ENCODE data around the gene LRRC63. TPM values are rescaled to one million over a fixed set of nuclear protein-coding genes. Genes with fewer than 3 reads are reported as not detected.
"Not testable (repeated sequence)": the region's sequence is repeated elsewhere in the genome, so short reads cannot be mapped to it uniquely, and the experiment has no call there.

Gene LRRC63
- polyA plus RNA-seq, 1 donor, result 0.10 TPM

DNA sequence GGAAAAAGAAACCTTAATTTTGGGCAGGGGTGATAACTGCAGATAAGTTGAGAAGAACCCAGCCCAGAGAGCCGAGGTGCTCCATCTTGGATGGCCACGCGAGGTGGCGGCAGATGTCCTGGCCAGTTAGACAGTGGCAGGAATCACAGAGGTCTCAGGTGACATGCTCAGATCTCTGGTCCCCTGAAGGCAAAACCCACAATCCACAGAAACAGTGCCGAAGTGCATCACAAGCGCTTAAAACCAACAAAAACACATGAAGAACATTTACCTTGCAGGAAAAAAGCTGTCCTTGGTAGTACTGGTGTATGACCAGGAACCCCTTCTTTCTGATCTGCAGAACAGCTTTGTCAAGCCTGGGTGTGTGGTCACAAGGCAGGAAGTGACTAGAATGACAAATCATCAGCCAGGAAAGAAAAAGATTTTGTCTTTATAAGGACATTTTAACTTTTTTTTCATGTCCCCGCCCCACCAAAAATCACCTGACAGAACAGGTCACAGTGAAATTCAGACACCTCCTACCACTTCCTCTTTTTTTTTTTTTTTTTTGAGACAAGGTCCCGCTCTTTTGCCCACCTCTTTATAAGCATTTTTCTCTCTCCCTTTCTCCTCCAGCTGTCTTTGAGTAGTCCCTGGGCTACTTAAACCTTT lies 29.8 kb upstream of the LRRC63 start, which contains the start of gene LCP1:
TSS of gene LCP1 (minus strand) at position 338 of the 651 bp plus-strand sequence. CDS start 22,515 bp downstream, outside the sequence.
- DNase-seq, result no peak

- no peak for DNase-seq
Measured at GRCh38 chr13:46182491-46182877, 29.2 kb upstream of the LRRC63 start.

DNA sequence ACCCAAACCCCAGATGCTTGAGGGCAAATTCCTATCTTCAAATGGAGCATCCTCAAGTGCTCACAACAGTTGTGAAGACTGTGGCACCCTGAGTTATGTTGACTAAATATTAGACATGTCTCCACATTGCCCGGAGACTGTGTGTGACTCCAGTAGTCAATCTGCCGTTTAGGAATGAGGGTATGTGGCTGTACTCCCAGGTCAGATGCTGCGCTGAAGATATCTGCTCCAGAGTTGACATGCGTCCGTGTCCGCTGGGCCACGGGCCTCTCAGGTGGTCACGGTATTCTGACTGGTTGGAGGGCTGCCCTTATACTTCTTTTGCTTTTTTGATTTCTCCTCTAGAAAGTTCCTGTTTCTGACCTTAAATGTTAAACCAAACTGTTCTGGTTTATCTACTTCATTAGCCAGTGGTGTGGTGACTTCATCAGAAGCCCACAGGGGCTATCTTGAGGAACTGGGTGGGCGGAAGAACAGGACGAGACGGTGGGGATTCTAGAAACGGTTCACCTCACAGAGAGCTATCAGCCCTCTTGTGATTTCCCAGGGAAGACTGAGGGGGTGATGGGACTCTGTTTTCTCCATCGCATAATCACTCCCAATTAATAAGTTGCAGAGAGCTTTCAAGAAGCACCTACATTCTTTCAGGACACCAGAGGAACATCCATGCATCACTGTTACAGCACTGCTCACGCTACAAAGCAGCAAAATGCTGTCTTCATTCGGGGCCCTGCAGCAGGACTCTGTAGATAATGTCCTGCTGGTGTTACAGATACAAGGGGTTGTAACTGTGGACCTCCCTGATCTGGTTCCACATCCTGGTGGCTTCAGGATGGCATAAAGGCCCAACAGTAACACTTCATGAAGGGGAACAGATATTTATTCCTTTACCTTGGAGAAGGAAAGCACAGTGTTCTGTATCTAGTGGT lies 28.4 kb upstream of the LRRC63 start:
- no peak for DNase-seq

DNA sequence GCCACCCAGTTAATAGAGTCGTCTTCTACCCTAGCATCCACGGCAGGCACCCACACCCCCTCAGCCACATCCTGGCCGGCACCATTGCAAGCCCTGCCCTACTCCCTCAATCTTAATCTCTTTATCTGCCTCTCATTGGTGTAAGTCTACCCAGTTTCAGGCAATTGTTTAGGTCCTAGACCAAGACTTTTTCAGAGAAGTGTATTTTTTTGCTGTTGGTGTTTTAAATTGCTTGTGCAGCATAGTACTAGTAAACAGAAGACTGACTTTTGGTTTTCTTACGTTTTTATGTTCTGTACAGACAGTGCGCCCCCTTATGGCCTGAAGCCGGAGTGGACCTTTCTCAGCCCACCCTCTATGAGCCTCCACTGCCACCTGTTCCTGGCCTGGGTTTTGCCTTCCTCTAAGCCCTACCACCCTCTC lies 27.4 kb upstream of the LRRC63 start:
- DNase-seq, result no peak

DNA sequence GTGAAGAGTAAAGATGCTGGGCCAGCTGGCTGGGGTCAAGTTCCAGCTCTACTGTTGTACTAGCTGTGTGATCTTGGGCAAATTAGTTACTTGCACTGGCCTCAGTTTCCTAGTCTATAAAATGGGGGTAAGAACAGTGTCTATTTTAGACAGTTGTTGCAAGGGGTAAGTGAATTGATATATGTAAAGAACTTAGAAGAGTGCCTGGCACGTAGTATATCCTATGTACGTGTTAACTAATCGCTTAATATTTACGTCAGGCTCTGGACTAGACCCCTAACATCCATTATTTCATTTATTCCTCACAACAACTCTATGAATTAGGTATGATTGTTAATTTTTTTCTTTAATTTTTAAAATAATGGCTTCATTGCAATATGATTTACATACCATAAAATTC lies 26.1 kb upstream of the LRRC63 start:
- DNase-seq, result no peak

- DNase-seq, result no peak
Measured at GRCh38 chr13:46192412-46192811, 19.3 kb upstream of the LRRC63 start.

- DNase-seq, result no peak
Measured at GRCh38 chr13:46195016-46195415, 16.7 kb upstream of the LRRC63 start.

DNA sequence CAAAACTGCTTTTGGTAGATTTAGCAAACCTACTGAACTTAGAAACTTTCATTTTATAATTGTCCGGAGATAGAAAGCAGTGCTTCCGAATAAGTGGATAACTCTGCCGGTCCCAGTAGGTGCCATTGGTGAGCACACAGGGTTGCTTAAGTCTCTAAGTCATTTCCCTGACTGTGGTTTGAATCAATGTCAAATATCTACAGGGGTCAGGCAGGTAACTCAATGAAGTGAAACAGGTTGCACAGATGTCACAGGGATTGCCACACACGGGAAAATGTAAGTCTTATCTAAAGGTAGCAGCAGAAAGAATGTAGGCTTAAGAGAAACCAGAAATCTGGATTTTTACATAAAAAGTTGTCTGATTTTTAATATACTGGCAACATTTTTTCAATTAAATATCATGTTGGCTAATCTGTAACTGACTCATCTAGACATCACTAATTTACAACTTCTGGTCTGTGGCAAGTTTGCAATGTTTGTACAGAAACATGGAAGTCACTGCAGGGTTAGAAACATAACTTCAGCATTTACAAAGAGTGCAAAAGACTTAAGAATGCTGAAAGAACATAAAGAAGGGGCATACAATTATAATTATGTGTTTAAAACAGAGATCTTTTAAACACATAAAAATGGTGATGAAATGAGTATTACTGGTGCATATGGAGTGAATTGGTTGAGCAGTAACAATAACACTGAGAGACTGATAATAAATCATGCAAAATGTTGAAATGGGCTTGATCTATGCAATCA lies 14.3 kb upstream of the LRRC63 start:
- DNase-seq, result no peak

- no peak for DNase-seq
Measured at GRCh38 chr13:46198696-46199193, 13.0 kb upstream of the LRRC63 start.

GRCh38 chr13:46202188-46202795 lies 9.4 kb upstream of the LRRC63 start:
- no peak for DNase-seq

- DNase-seq, result no peak
Measured at GRCh38 chr13:46202966-46203365, 8.8 kb upstream of the LRRC63 start.

DNA sequence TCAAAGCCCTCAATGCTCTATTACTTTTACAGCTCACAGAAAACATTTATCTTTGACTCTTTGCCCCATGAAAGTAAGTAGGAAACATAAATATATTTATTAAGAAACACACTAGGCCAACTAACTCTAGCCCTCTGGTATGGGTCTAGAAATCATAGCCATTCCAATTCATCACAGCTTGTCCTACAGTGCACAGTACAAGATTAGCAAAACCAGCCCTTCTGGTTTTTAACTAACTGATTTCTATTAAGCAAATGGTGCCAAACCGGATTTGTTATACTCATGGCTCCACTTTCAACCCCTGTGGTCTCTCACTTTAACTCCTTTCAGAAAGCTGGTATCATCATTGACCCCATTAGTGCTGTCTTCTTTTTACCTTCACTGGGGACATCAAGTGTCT lies 5.6 kb upstream of the LRRC63 start:
- no peak for DNase-seq

GRCh38 chr13:46207828-46208227 lies 3.9 kb upstream of the LRRC63 start:
- DNase-seq, result no peak

- DNase-seq, result no peak
Measured at GRCh38 chr13:46210362-46211083, 1.2 kb upstream of the LRRC63 start.

DNA sequence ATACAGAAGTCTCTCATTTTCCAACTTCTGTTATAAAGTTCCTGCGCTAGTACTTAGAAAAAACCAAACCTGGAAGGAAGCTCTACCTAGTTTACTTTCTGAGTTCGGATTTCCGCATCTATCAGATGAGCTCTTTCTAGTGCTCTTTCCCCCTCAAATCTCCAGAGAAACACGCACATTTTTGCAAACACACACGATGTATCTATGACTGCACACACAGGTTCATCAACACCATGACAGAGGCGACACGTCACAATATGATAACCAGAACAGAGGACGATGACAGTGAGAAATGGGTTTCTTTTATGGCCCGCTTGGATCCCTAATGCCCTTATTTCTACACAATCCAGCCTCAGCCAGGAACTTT lies 629 bp upstream of the LRRC63 start:
- no peak for DNase-seq

DNA sequence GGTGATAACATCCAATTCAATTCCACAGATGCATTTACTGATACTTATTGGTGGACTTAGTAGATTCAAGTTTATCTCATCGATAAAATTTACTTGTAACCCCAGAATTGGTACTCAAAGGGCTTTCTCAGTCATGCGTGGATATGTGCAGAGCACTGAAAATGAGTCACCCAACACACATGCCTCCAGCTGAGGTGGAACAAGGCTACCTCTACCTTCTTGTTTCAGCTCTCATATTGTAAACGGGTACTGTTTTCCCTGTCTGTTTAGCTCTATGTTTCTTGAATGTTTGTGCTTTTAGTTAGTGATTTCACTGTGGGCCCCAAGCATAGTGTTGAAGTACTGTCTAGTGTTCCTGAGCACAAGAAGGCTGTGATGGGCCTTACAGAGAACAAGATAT lies 1.5 kb downstream of the LRRC63 start:
- DNase-seq, result no peak

DNA sequence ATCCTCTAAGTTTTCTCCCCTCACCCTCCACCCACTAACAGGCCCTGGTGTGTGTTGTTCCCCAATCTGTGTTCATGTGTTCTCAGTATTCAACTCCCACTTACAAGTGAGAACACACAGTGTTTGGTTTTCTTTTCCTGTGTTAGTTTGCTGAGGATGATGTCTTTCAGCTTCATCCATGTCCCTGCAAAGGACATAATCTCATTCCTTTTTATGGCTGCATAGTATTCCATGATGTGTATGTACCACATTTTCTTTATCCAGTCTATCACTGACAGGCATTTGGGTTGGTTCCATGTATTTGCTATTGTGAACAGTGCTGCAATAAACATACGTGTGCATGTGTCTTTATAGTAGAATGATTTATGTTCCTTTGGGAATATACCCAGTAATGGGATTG lies 3.0 kb downstream of the LRRC63 start:
- DNase-seq, result not testable (repeated sequence)

DNA sequence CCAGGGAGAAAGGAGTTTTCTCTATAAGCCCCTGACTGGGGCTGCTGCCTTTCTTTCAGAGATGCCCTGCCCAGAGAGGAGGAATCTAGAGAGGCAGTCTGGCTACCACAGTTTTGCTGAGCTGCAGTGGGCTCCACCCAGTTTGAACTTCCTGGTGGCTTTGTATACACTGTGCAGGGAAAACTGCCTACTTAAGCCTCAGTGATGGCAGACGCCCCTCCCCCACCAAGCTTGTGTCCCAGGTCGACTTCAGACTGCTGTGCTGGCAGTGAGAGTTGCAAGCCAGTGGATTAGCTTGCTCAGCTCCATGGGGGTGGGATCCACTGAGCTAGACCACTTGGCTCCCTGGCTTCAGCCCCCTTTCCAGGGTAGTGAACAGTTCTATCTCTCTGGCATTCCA lies 8.5 kb downstream of the LRRC63 start:
- DNase-seq, result not testable (repeated sequence)

DNA sequence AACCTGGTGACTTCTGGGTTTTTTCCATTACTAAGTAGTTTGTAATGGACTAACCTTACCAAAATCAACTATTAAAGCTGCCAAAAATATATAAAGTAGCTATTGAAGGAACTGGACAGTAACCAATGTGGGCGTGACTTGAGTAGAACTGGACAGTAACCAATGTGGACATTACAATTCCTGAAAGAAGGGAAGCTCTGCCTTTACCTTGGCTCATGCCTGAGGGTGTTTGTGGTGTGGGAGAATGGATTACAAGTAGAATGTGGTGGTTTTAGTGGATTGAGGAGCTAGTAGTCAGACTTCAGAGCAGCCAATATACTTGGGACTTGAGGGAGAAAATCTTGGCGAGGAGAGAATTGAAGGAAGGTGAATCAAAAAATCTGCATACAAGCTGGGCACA lies 17.5 kb downstream of the LRRC63 start:
- DNase-seq, result no peak

DNA sequence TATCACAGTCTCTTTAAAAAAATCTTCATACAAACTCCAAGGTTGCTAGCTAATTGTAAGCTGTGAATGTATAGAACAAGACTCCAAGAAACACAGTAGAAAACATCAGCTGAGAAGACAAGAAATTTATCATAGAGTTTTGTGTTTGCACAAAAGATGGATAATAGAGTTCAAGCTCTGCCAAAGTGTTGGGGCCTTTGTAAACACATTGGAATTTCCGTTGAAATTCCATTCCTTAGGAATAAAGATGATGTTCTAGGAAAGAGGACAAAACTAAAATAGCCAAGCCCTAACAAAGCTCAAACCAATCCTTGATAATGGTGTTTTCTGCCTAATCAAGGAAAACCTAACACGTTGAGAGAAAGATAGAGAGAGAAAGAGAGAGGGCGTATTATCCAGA lies 20.6 kb downstream of the LRRC63 start:
- no peak for DNase-seq

- no peak for DNase-seq
Measured at GRCh38 chr13:46235286-46235685, 23.6 kb downstream of the LRRC63 start.

DNA sequence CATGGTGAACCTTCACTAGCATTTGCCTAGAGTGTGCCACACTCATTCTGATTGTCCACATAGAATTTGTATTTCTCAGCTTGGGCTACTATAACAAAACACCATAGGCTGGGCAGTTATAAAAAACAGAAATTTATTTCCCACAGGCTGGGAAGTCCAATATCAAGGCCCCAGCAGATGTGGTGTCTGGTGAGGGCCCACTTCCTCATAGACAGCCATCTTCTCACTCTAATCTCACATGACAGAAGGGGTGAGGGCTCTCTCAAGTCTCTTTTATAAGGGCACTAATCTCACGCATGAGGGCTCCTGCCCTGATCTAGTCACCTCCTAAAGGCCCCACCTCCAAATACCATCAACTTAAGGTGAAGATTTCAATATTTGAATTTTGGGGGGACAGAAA lies 53.6 kb downstream of the LRRC63 start:
- DNase-seq, result no peak

Data from hindlimb muscle (tissue), 1 donor.